AG08396 (cell line): ENCODE measurements around the gene C1QL4.

Source experiments
- DNase-seq: peaks from one replicate; pipeline ENCODE4 v3.0.0; 2012; ENCODE audit warnings: low spot score, mixed read lengths

Gene C1QL4

GRCh38 chr12:49347311-49348193 lies 10.6 kb upstream of the C1QL4 start:
- peak; percentile 95 for DNase-seq

GRCh38 chr12:49346659-49347310 lies 9.8 kb upstream of the C1QL4 start, which contains the start of gene DNAJC22:
Gene DNAJC22 (plus strand): TSS chr12:49346888. CDS start chr12:49348873, 1,985 bp downstream.
- peak; percentile 43 for DNase-seq

- DNase-seq = peak; percentile 39
These were observed 9.1 kb upstream of the C1QL4 start for GRCh38 chr12:49345825-49346658.

GRCh38 chr12:49345051-49345824 lies 8.2 kb upstream of the C1QL4 start:
- DNase-seq = peak; percentile 60

- DNase-seq = no peak
These were observed 7.6 kb upstream of the C1QL4 start for GRCh38 chr12:49344486-49345050.

GRCh38 chr12:49342914-49343731 lies 6.1 kb upstream of the C1QL4 start:
- peak; percentile 42 for DNase-seq

- DNase-seq = peak; percentile 83
These were observed 5.3 kb upstream of the C1QL4 start for GRCh38 chr12:49342066-49342913.

GRCh38 chr12:49341777-49342065 lies 4.7 kb upstream of the C1QL4 start:
- no peak for DNase-seq

GRCh38 chr12:49340971-49341776 lies 4.2 kb upstream of the C1QL4 start:
- peak; percentile 12 for DNase-seq

- no peak for DNase-seq
These were observed 3.3 kb upstream of the C1QL4 start for GRCh38 chr12:49340095-49340870.

- DNase-seq = no peak
These were observed 2.5 kb upstream of the C1QL4 start for GRCh38 chr12:49339464-49339861.

GRCh38 chr12:49338830-49339463 lies 2.0 kb upstream of the C1QL4 start:
- no peak for DNase-seq

- peak; percentile 8 for DNase-seq
These were observed 888 bp downstream of the C1QL4 start for GRCh38 chr12:49335955-49336644.

- peak; percentile 13 for DNase-seq
These were observed 1.7 kb downstream of the C1QL4 start for GRCh38 chr12:49335118-49335954.

- DNase-seq = no peak
These were observed 2.3 kb downstream of the C1QL4 start for GRCh38 chr12:49334681-49335080.

- no peak for DNase-seq
These were observed 2.8 kb downstream of the C1QL4 start for GRCh38 chr12:49334226-49334625.
